ENCODE results near the gene CDK6.

CDK6 gene

GRCh38 chr7:92841192-92841591, 4.8 kb upstream of the CDK6 start:
- in situ Hi-C loops (cut with HindIII; ENCODE audit: low sequenced_read_pairs), result loop anchor here (25.0 kb wide), 1 partner anchor 196 kb away; no protein-coding TSS in a partner anchor
- TF ChIP-seq, protein P1, sequence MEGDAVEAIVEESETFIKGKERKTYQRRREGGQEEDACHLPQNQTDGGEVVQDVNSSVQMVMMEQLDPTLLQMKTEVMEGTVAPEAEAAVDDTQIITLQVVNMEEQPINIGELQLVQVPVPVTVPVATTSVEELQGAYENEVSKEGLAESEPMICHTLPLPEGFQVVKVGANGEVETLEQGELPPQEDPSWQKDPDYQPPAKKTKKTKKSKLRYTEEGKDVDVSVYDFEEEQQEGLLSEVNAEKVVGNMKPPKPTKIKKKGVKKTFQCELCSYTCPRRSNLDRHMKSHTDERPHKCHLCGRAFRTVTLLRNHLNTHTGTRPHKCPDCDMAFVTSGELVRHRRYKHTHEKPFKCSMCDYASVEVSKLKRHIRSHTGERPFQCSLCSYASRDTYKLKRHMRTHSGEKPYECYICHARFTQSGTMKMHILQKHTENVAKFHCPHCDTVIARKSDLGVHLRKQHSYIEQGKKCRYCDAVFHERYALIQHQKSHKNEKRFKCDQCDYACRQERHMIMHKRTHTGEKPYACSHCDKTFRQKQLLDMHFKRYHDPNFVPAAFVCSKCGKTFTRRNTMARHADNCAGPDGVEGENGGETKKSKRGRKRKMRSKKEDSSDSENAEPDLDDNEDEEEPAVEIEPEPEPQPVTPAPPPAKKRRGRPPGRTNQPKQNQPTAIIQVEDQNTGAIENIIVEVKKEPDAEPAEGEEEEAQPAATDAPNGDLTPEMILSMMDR (IDR thresholded peaks at IDR 0.05; ENCODE audit: low read depth, low read length, missing control alignments), result no peak
- no peak overlapping the region for H3K4me3 ChIP-seq (ENCODE audit: low read depth, low read length)
- DNase-seq (ENCODE audit: low read depth), result no peak

DNA sequence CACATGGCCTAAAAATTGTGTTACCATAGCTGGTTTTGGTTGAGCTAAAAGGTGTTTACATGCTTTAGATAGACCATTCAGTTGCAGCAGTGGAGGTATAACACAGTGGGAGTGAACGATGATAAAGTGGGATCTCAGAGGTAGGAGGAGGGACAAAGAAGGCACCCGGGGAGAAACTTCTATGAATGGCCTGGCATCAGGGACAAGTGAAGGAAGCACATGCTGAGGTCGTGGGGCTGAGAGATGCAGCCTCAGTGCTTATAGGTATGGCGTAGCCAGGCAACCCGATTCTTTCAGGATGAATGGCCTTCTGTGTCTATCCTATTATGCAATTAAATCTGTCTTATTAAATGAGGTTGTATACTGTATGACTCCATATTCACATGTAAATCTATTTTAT, 3.9 kb upstream of the CDK6 start:
- H3K4me3 ChIP-seq (ENCODE audit: low read depth, low read length), result no peak overlapping the region
- no peak for DNase-seq (ENCODE audit: low read depth)
- in situ Hi-C loops (cut with HindIII; ENCODE audit: low sequenced_read_pairs), result loop anchor here (25.0 kb wide), 1 partner anchor 197 kb away; no protein-coding TSS in a partner anchor
- TF ChIP-seq, protein P1 (IDR thresholded peaks at IDR 0.05; ENCODE audit: low read depth, low read length, missing control alignments), result no peak

DNA sequence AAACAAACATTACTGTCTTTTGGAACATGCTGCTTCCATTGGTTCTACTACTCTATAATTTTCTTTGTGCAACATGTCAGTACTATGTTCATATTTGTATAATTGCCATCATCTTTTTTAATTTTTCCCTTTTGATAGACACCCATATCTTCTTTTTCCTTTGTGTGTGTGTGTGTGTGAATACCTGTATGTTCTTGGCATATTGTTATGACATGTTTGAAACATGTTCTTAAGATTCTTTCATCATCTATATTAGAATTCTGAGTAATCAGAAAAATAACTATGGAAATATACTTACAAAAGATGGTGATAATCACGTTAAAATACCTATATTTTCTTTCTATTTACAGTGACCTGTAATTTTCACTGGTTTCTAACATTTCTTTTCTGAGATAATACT, 3.5 kb upstream of the CDK6 start:
- DNase-seq (ENCODE audit: low read depth), result no peak
- in situ Hi-C loops (cut with HindIII; ENCODE audit: low sequenced_read_pairs), result loop anchor here (25.0 kb wide), 1 partner anchor 197 kb away; no protein-coding TSS in a partner anchor
- TF ChIP-seq, protein P1 (IDR thresholded peaks at IDR 0.05; ENCODE audit: low read depth, low read length, missing control alignments), result no peak
- H3K4me3 ChIP-seq (ENCODE audit: low read depth, low read length), result no peak overlapping the region

- no peak overlapping the region for H3K4me3 ChIP-seq (ENCODE audit: low read depth, low read length)
- in situ Hi-C loops (cut with HindIII; ENCODE audit: low sequenced_read_pairs), result loop anchor here (25.0 kb wide), 1 partner anchor 198 kb away; no protein-coding TSS in a partner anchor
- no peak for DNase-seq (ENCODE audit: low read depth)
- TF ChIP-seq, protein P1 (IDR thresholded peaks at IDR 0.05; ENCODE audit: low read depth, low read length, missing control alignments), result no peak
Measured at GRCh38 chr7:92838934-92839333, 2.6 kb upstream of the CDK6 start.

- in situ Hi-C loops (cut with HindIII; ENCODE audit: low sequenced_read_pairs), result loop anchor here (25.0 kb wide), 1 partner anchor 200 kb away; no protein-coding TSS in a partner anchor
- TF ChIP-seq, protein P1 (IDR thresholded peaks at IDR 0.05; ENCODE audit: low read depth, low read length, missing control alignments), result no peak
- peak overlapping the region; percentile 73 for H3K4me3 ChIP-seq (ENCODE audit: low read depth, low read length)
- no peak for DNase-seq (ENCODE audit: low read depth)
Measured at GRCh38 chr7:92837000-92837749, 802 bp upstream of the CDK6 start.

DNA sequence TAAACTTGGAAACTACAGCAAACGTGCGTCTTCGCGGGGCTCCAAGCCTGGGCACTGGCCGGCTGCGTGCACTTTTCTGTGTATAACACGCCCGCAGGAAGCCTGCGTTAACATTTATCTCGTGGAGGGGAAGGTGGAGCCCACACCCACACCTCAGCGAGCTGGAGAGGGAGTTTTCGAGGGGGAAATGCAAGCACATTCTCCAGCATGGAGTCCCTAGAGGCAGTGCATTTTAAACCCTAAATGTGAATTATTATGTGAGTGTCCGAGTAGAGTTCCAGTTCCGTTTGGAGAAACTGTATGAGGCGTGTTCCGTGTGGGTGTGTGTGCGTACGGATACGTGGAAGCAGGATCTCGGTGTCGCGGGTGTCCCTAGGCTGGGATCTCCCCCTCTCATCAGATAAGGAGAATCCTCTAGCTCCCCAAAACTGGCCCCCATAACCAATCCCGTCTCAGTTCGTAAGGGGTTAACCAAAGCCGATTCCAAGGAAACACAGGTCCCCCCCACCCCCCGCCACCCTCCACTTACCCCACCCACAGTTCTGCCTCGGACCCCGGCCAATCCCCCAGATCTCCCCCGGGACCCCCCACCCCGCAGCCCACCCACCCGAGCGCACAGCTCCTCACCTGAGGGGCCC, 403 bp downstream of the CDK6 start:
- DNase-seq (ENCODE audit: low read depth), result no peak
- TF ChIP-seq, protein P1 (IDR thresholded peaks at IDR 0.05; ENCODE audit: low read depth, low read length, missing control alignments), result no peak
- H3K4me3 ChIP-seq (ENCODE audit: low read depth, low read length), result peak overlapping the region; percentile 73
- in situ Hi-C loops (cut with HindIII; ENCODE audit: low sequenced_read_pairs), result loop anchor here (25.0 kb wide), 1 partner anchor 201 kb away; no protein-coding TSS in a partner anchor
